SKM-1 treated with dmso at 0.1 percent for 144 hours (cell line): Measurements from ENCODE around the gene RAB11FIP5.
"Not testable (repeated sequence)": the region's sequence is repeated elsewhere in the genome, so short reads cannot be mapped to it uniquely, and the experiment has no call there.

ENCODE experiments used
- DNase-seq: peaks from one replicate; lab custom pipeline; 2025; ENCODE audit not compliant: unreplicated experiment; lab: John Stamatoyannopoulos, UW

RAB11FIP5 gene

GRCh38 chr2:73111073-73112025 lies 1.4 kb downstream of the RAB11FIP5 start:
- peak; percentile 62 for DNase-seq

DNA sequence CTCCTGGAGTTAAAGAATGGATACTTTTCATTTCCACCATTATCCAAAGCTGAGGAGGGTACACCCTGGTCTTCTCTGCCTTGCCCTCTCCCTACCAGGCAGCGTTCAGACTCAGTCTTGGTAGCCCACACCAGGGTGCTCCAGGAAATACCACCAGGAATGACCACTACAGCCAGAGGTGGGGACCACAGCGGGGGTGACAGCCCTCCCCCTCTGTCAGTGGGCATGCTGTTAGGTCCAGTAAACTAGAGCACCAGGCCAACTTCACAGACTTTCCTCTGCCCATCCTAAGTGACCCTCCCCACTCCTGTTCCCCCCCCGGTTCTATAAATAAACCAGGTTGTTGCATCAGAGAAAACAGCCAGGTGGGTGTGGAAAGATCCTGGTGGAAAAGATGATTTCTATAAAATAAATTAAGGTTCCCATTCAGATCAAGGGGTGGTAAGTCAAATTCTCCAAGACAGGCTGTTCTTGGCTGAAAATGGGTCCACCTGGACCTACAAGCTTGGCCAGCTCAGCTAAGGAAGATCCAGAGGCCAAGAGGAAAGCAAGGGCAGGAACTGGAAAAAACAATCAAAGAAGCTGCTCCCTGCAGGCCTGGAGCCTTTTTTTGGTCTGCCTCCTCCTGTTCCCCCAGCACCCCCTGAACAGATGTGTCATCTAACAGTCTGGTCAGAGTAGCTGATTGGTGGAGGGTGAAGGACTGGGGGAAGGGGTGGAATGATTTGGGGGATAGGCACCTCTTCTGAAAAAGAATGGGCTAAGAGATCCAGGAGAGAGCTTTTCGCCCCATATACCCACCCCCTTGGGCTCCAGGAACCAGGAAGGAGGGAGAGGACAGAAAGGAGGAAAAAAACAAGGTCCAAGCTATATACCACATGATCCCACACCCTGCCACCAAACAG lies 2.3 kb downstream of the RAB11FIP5 start:
- DNase-seq: no peak

GRCh38 chr2:73109431-73110167 lies 3.1 kb downstream of the RAB11FIP5 start:
- no peak for DNase-seq

GRCh38 chr2:73107211-73107926 lies 5.4 kb downstream of the RAB11FIP5 start:
- DNase-seq: no peak

GRCh38 chr2:73106791-73107190 lies 6.0 kb downstream of the RAB11FIP5 start:
- DNase-seq: no peak

DNA sequence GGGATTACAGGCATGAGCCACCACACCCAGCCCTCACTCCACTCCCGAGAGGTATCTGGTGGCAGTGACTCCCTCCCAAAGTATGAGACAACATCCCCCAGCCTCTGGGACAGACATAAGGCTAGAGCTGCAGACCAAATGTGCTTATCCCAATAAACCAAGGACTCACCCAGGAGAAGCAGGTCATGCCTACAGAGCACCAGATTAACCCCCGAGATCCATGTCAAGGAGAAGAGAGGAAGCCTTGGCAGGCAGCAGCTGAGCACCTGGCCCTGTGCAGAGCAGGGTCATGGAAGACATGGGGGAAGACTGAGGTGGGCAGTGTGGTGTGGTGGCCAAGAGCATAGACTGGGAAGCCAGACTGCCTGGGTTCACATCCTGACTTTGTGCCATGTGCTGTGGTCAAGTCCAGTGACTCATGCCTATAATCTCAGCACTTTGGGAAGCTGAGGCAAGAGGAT lies 7.2 kb downstream of the RAB11FIP5 start:
- DNase-seq: no peak

- DNase-seq: no peak
Observed at GRCh38 chr2:73104933-73105332, 7.8 kb downstream of the RAB11FIP5 start.

- DNase-seq: no peak
Observed at GRCh38 chr2:73103018-73103542, 9.7 kb downstream of the RAB11FIP5 start.

- DNase-seq: no peak
Observed at GRCh38 chr2:73101626-73102256, 11.0 kb downstream of the RAB11FIP5 start.

- no peak for DNase-seq
Observed at GRCh38 chr2:73100956-73101355, 11.8 kb downstream of the RAB11FIP5 start.

- DNase-seq: no peak
Observed at GRCh38 chr2:73099486-73099885, 13.3 kb downstream of the RAB11FIP5 start.

GRCh38 chr2:73095910-73096309 lies 16.8 kb downstream of the RAB11FIP5 start:
- no peak for DNase-seq

- DNase-seq: not testable (repeated sequence)
Observed at GRCh38 chr2:73093601-73094218, 19.0 kb downstream of the RAB11FIP5 start.

DNA sequence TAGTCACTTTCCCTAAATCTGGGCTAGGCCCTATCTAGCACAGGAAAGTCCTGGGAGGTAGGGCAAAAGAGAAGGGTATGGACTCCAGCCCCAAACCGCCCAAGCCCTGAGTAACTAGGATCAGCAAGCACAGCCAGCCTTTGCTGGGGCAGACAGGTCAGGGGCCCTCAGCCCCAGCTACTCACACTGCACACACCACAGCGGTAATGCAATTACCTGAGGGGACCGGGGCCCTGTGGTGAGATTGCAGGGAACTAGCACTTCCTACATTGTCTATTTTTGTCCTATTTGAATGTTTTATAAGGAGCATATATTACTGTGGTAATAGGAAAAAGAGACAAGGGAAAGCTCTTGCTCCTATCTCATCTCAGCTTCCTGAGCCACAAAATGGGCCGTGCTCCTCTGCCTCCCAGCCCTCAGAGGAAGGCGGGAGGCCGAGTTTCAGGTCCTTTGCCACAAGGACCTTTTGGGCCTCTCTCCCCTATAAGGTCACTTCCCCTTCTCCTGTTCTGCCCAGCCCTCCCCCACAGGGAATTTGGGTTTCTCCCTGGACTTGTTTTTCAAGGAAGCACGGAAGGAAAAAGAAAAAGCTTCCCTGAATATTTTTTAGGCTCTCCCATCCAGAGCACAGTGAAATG lies 20.5 kb downstream of the RAB11FIP5 start:
- DNase-seq: peak; percentile 56

- DNase-seq: peak; percentile 56
Observed at GRCh38 chr2:73091696-73092095, 21.1 kb downstream of the RAB11FIP5 start.

DNA sequence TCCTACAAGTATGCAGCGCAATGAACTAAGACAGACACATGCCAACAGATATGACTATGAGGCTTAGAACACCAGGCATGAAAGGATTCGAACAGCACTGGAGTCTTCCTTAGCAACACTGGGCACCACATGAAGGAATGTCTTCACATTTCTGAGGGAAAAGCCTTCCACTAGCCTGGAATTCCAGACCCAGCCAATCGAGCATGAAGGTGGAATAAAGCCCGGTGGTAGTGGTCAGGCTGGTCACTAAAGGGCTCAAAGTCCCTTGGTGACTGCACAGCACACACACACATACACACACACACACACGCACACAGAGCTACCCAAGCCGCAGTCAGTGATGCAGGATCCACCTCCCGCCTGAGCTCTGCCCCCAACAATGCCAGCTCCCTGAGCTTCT lies 21.6 kb downstream of the RAB11FIP5 start:
- no peak for DNase-seq

- no peak for DNase-seq
Observed at GRCh38 chr2:73089270-73090030, 23.3 kb downstream of the RAB11FIP5 start.

DNA sequence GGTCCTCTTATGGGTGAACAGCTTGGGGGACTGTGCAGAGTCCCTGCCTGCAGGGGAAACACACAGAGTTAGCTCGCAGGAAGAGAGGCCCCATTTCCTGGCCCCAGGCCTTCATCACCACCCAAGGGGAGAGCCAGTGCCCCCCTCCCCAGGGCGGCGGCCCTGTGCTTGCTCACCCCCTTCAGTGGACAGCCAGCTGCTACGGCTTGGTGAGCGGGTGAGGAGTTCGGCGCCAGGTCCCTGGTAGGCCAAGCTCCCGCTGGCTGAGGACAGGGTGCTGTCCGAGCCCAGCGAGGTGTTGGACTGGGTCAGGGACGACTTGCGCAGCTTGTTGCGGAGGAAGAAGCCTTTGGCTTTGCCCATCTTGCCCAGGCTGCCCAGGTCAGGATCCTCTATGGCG lies 24.0 kb downstream of the RAB11FIP5 start:
- DNase-seq: no peak
